HCT116 (cell line): Measurements from ENCODE around the gene P2RX5.

Source experiments
- CTCF ChIP-seq, 3 experiments: fragments of 200-600 bp in 1 of 3; sonication (generic) in 1 of 3; IDR thresholded peaks in 2 of 3; conservative IDR thresholded peaks in 1 of 3; 2 replicates each; pipeline ENCODE4 v1.5.1; 2012 to 2017; ENCODE audit warnings: low read depth in 2 of 3, low read length in 2 of 3, antibody characterized with exemption in 1 of 3, borderline replicate concordance in 1 of 3, control low read depth in 1 of 3, mild to moderate bottlenecking in 1 of 3, mixed read lengths in 1 of 3, mixed run types in 1 of 3, moderate library complexity in 1 of 3; ENCODE audit not compliant: insufficient read depth in 1 of 3
- EZH2 ChIP-seq: fragments of 200-600 bp; sonication (generic); IDR thresholded peaks from 2 replicates; pipeline ENCODE4 v1.6.1; 2017; ENCODE audit warnings: antibody characterized with exemption, mixed run types
- JUND ChIP-seq: IDR thresholded peaks from 2 replicates; pipeline ENCODE4 v1.6.1; 2012
- MAX ChIP-seq: IDR thresholded peaks from 2 replicates; pipeline ENCODE4 v1.6.1; 2012
- SP1 ChIP-seq: IDR thresholded peaks from 2 replicates; pipeline ENCODE4 v1.6.1; 2012; ENCODE audit warnings: low read depth

- TF ChIP-seq CTCF (IDR thresholded peaks at IDR 0.05 in 2 of 3, conservative IDR thresholded peaks at IDR 0.05 in 1 of 3; ENCODE audit: borderline replicate concordance in 1 of 3, insufficient read depth in 1 of 3, low read depth in 2 of 3, low read length in 2 of 3) (no peak), SP1 (no peak), MAX (no peak), EZH2 (no peak), JUND (no peak)
These were observed 2.8 kb downstream of the P2RX5 start for GRCh38 chr17:3693141-3693540.
